GM12874 (cell line): ENCODE measurements around the gene PRSS23.
A peak's percentile ranks its signal among the peaks of the same experiment; 100 is the strongest.

Experiments
- CTCF ChIP-seq: IDR thresholded peaks from 2 replicates; pipeline ENCODE4 v1.5.1; 2011; ENCODE audit warnings: low read depth, mild to moderate bottlenecking, control low read depth, low read length, moderate library complexity; ENCODE audit not compliant: insufficient read depth

PRSS23 gene

GRCh38 chr11:86765878-86766277, 34.5 kb upstream of the PRSS23 start:
- no peak for TF ChIP-seq CTCF

GRCh38 chr11:86769219-86769618, 31.1 kb upstream of the PRSS23 start:
- TF ChIP-seq CTCF = no peak

- no peak for TF ChIP-seq CTCF
Observed at GRCh38 chr11:86772999-86773398, 27.3 kb upstream of the PRSS23 start.

GRCh38 chr11:86773513-86774252, 26.7 kb upstream of the PRSS23 start:
- TF ChIP-seq CTCF = no peak

GRCh38 chr11:86774417-86774816, 25.9 kb upstream of the PRSS23 start:
- no peak for TF ChIP-seq CTCF

- no peak for TF ChIP-seq CTCF
Observed at GRCh38 chr11:86775361-86775760, 25.0 kb upstream of the PRSS23 start.

GRCh38 chr11:86781546-86781945, 18.8 kb upstream of the PRSS23 start:
- TF ChIP-seq CTCF = peak; percentile 16; the same call in 1 of the 2 replicates
